ENCODE data around the gene SPNS2. TPM values are rescaled to one million over a fixed set of nuclear protein-coding genes. Genes with fewer than 3 reads are reported as not detected.

Gene SPNS2
- total RNA-seq, 1 experiment from 2014 or later = 2.6 TPM

- TF ChIP-seq CTCF (conservative IDR thresholded peaks at IDR 0.05; ENCODE audit: low read depth, low read length) (no peak), EZH2 (IDR thresholded peaks at IDR 0.05; ENCODE audit: low read length, unreplicated experiment) (no peak), EZH2phosphoT487 (IDR thresholded peaks at IDR 0.05; ENCODE audit: borderline replicate concordance, low read length) (no peak)
- DNase-seq (no peak), ATAC-seq (no peak)
- no peaks in the 10 kb centered on the region for H3K27me3 ChIP-seq (ENCODE audit: low read length)
- H4K20me1 ChIP-seq (ENCODE audit: low read length) = no peaks in the 10 kb centered on the region
- CTCF ChIA-PET = no interaction called here
- H2AFZ ChIP-seq (ENCODE audit: low read length) = no peak overlapping the region
- intact Hi-C loops (cut with micrococcal nuclease) = no loop called here
- no peaks in the 10 kb centered on the region for H3F3A ChIP-seq (ENCODE audit: low read length, unreplicated experiment)
- no peaks in the 10 kb centered on the region for H3K9me3 ChIP-seq (ENCODE audit: low read length)
- POLR2A ChIA-PET (ENCODE audit: unreplicated experiment) = no interaction called here
- peaks cover 26% of the 10 kb centered on the region for H3K4me1 ChIP-seq (ENCODE audit: insufficient read depth, low read length)
- H3K4me3 ChIP-seq (ENCODE audit: low read length) = no peak overlapping the region
- no peak overlapping the region for H3K4me2 ChIP-seq (ENCODE audit: low read length)
- no peaks in the 10 kb centered on the region for H3K9me2 ChIP-seq (replicated peaks; ENCODE audit: low read length)
- no peak overlapping the region for H3K9ac ChIP-seq (ENCODE audit: low read length)
- no peaks in the 10 kb centered on the region for H3K79me2 ChIP-seq (ENCODE audit: low read length)
- BruUV-seq (replicated peaks) = no TSS peak
- no peaks in the 10 kb centered on the region for H3K36me3 ChIP-seq (ENCODE audit: low read depth, low read length)
- no peak overlapping the region for H3K27ac ChIP-seq (ENCODE audit: low read length)
Observed at GRCh38 chr17:4479340-4479981, 19.2 kb upstream of the SPNS2 start.

- ChIA-PET CTCF (no interaction called here), POLR2A (ENCODE audit: unreplicated experiment) (no interaction called here)
- Histone ChIP-seq H3K4me1 (ENCODE audit: insufficient read depth, low read length) (peaks cover 26% of the 10 kb centered on the region), H3K79me2 (ENCODE audit: low read length) (no peaks in the 10 kb centered on the region), H3K27me3 (ENCODE audit: low read length) (no peaks in the 10 kb centered on the region), H3K4me3 (ENCODE audit: low read length) (no peak overlapping the region), H3K9ac (ENCODE audit: low read length) (no peak overlapping the region), H3F3A (ENCODE audit: low read length, unreplicated experiment) (no peaks in the 10 kb centered on the region), H3K9me2 (replicated peaks; ENCODE audit: low read length) (no peaks in the 10 kb centered on the region), H3K4me2 (ENCODE audit: low read length) (no peak overlapping the region), H4K20me1 (ENCODE audit: low read length) (no peaks in the 10 kb centered on the region), H3K27ac (ENCODE audit: low read length) (no peak overlapping the region), H2AFZ (ENCODE audit: low read length) (no peak overlapping the region), H3K36me3 (ENCODE audit: low read depth, low read length) (no peaks in the 10 kb centered on the region), H3K9me3 (ENCODE audit: low read length) (no peaks in the 10 kb centered on the region)
- TF ChIP-seq CTCF (conservative IDR thresholded peaks at IDR 0.05; ENCODE audit: low read depth, low read length) = no peak
- DNase-seq (no peak), ATAC-seq (no peak)
- intact Hi-C loops (cut with micrococcal nuclease) = no loop called here
- BruUV-seq (replicated peaks) = no TSS peak
Observed at GRCh38 chr17:4479982-4480751, 18.5 kb upstream of the SPNS2 start.
